Parathyroid adenoma (tissue), 2 donors: ENCODE results near the gene MRS2.
"Not testable (repeated sequence)": the region's sequence is repeated elsewhere in the genome, so short reads cannot be mapped to it uniquely, and the experiment has no call there.

Experiments used
- H2AFZ ChIP-seq: fragments of 300-600 bp; sonication (generic); one replicate; pipeline ENCODE4 v1.7.0; 2017; ENCODE audit warnings: antibody characterized with exemption, mild to moderate bottlenecking
- H3K27ac ChIP-seq: fragments of 300-600 bp; sonication (generic); one replicate; pipeline ENCODE4 v1.7.0; 2017
- H3K27me3 ChIP-seq: fragments of 300-600 bp; sonication (generic); one replicate; pipeline ENCODE4 v1.7.0; 2017; ENCODE audit warnings: low read length; ENCODE audit not compliant: control insufficient read depth, insufficient read depth
- H3K36me3 ChIP-seq: fragments of 300-600 bp; sonication (generic); one replicate; pipeline ENCODE4 v1.7.0; 2017; ENCODE audit warnings: low read length; ENCODE audit not compliant: control insufficient read depth, insufficient read depth
- H3K4me1 ChIP-seq: fragments of 300-600 bp; sonication (generic); one replicate; pipeline ENCODE4 v1.7.0; 2017; ENCODE audit warnings: control low read depth
- H3K4me2 ChIP-seq: fragments of 300-600 bp; sonication (generic); one replicate; pipeline ENCODE4 v1.7.0; 2017; ENCODE audit warnings: low read length
- H3K4me3 ChIP-seq: fragments of 300-600 bp; sonication (generic); one replicate; pipeline ENCODE4 v1.7.0; 2017; ENCODE audit warnings: low read depth, low read length
- H3K79me2 ChIP-seq: fragments of 300-600 bp; sonication (generic); one replicate; pipeline ENCODE4 v1.7.0; 2017; ENCODE audit warnings: control low read depth
- H3K9ac ChIP-seq: fragments of 300-600 bp; sonication (generic); one replicate; pipeline ENCODE4 v1.7.0; 2017; ENCODE audit warnings: mild to moderate bottlenecking
- H3K9me3 ChIP-seq: fragments of 300-600 bp; sonication (generic); one replicate; pipeline ENCODE4 v1.7.0; 2017; ENCODE audit warnings: low read length; ENCODE audit not compliant: control insufficient read depth
- TF ChIP-seq, protein P1 (sequence below): fragments of 300-600 bp; sonication (generic); IDR thresholded peaks from one replicate; pipeline ENCODE4 v1.7.0; 2017; ENCODE audit warnings: antibody characterized with exemption, mild to moderate bottlenecking
- donor health status: primary hyperparathyroidism.

The MRS2 gene

DNA sequence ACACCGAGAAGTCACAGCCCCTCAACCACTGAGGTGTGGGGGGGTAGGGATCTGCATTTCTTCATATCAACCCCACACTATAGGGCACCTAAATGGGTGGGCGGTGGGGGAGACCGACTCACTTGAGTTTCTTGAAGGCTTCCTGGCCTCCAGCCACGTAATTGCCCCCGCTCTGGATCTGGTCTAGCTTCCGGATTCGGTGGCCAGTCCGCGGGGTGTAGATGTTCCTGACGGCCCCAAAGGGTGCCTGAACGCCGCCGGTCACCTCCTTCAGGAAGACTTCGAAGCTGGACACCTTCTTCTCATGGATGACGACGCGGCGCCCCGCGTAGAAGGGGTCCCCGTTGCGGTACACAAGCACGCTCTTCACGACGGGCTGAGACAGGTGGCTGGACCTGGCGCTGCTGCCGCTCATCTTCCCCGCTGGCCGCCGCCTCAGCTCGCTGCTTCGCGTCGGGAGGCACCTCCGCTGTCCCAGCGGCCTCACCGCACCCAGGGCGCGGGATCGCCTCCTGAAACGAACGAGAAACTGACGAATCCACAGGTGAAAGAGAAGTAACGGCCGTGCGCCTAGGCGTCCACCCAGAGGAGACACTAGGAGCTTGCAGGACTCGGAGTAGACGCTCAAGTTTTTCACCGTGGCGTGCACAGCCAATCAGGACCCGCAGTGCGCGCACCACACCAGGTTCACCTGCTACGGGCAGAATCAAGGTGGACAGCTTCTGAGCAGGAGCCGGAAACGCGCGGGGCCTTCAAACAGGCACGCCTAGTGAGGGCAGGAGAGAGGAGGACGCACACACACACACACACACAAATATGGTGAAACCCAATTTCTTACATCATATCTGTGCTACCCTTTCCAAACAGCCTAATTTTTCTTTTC is 45.2 kb upstream of the MRS2 start, which contains the start of gene DCDC2:
DCDC2 (minus strand) TSS at position 724 of the 883 bp plus-strand sequence; CDS start at position 415, 309 bp downstream.
- Histone ChIP-seq H3K79me2 (no peaks in the 10 kb centered on the region), H3K4me1 (peaks cover 6% of the 10 kb centered on the region), H3K27me3 (no peaks in the 10 kb centered on the region), H2AFZ (peak within 1 kb of the TSS; percentile 84), H3K4me2 (peak within 1 kb of the TSS; percentile 77), H3K9ac (peak within 1 kb of the TSS; percentile 33), H3K9me3 (no peaks in the 10 kb centered on the region), H3K27ac (peak within 1 kb of the TSS; percentile 70), H3K36me3 (no peaks in the 10 kb centered on the region), H3K4me3 (peak within 1 kb of the TSS; percentile 74)
- TF ChIP-seq, protein P1, sequence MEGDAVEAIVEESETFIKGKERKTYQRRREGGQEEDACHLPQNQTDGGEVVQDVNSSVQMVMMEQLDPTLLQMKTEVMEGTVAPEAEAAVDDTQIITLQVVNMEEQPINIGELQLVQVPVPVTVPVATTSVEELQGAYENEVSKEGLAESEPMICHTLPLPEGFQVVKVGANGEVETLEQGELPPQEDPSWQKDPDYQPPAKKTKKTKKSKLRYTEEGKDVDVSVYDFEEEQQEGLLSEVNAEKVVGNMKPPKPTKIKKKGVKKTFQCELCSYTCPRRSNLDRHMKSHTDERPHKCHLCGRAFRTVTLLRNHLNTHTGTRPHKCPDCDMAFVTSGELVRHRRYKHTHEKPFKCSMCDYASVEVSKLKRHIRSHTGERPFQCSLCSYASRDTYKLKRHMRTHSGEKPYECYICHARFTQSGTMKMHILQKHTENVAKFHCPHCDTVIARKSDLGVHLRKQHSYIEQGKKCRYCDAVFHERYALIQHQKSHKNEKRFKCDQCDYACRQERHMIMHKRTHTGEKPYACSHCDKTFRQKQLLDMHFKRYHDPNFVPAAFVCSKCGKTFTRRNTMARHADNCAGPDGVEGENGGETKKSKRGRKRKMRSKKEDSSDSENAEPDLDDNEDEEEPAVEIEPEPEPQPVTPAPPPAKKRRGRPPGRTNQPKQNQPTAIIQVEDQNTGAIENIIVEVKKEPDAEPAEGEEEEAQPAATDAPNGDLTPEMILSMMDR: peak; percentile 15

DNA sequence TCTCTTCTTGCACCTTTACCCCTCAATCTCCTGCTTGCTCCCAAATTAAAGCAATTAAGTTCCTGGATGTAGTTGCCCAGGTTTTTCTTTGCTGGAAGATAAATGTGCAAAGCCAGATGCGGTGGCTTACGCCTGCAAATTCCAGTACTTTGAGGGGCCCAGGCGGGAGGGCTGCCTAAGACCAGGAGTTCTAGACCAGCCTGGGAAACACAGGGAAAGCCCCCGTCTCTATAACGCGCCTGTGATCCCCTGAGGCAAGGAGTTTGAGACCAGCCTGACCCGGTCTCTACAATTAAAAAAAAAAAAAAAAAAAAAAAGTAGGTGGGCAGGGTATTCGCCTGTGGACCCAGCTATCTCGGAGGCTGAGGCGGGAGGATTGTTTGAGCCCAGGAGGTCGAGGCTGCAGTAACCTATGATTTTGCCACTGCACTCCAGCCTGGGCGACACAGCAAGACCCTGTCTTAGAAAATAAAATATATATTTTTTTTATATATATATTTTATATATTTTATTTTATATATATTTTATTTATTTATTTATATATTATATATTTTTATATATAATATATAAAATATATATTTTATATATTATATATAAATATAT is 44.4 kb upstream of the MRS2 start:
- Histone ChIP-seq H3K4me3 (peak overlapping the region; percentile 74), H3K36me3 (no peaks in the 10 kb centered on the region), H3K79me2 (no peaks in the 10 kb centered on the region), H3K27me3 (no peaks in the 10 kb centered on the region), H3K9ac (peak overlapping the region; percentile 33), H3K4me1 (peaks cover 6% of the 10 kb centered on the region), H3K4me2 (peak overlapping the region; percentile 77), H2AFZ (peak overlapping the region; percentile 84), H3K9me3 (no peaks in the 10 kb centered on the region), H3K27ac (peak overlapping the region; percentile 70)
- TF ChIP-seq, protein P1: no peak

DNA sequence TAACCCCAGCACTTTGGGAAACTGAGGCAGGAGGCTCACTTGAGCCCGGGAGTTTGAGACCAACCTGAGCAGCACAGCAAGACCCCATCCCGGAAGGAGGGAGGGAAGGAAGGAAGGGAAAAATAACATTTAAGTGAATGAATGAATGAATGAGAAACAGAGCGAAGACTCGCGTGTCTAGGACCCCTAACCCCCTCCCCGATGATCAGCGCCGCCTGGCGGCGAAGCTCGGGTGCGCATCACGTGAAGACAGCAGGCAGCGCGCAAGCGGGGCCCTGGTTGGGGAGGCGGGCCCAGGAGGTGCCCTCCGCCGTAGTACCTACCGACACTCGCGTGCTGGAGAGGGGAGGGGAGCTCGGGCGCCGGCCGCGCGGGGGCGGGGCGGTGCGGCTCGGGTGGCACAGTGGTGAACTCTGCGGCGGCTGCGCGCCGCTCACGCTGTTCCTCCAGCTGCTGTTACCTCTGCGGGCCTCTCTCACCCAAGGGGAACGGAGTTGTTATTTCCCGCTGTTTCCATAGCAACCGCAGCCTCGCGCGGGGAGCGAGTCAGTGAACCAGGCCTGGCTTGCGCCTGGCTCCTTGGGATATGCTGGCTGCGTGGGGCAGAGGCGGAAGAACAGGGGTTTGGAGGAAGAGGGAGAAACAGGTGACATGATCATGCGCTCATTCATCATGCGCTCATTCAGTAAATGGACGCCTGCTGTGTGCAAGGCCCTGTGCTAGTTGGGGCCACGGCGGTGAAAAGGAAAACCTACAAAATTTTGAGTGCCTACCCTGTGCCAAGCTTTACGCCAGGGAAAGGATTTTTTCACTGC is 42.9 kb upstream of the MRS2 start:
- Histone ChIP-seq H3K36me3 (no peaks in the 10 kb centered on the region), H2AFZ (peak overlapping the region; percentile 93), H3K79me2 (no peaks in the 10 kb centered on the region), H3K27ac (peak overlapping the region; percentile 94), H3K9ac (peak overlapping the region; percentile 11), H3K9me3 (no peaks in the 10 kb centered on the region), H3K4me2 (peak overlapping the region; percentile 68), H3K27me3 (no peaks in the 10 kb centered on the region), H3K4me3 (peak overlapping the region; percentile 55), H3K4me1 (peaks cover 6% of the 10 kb centered on the region)
- TF ChIP-seq, protein P1: peak; percentile 97

DNA sequence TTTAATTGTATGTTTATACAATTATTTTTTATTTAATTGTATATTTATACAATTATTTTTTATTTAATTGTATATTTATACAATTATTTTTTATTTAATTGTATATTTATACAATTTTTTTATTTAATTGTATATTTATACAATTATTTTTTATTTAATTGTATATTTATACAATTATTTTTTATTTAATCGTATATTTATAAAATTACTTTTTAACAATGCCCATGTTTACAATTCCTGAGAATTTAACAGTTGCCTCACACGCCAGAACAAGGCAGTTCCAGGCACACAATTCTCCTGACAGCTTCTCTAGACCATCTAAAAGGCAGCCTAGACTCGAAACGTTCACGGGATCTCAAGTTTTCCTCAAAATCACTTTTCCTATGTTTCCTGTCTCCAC is 40.4 kb upstream of the MRS2 start:
- not testable (repeated sequence) for H3K4me2 ChIP-seq, H3K4me1 ChIP-seq, H3K4me3 ChIP-seq, H3K27ac ChIP-seq, H3K79me2 ChIP-seq, H3K9ac ChIP-seq, H3K9me3 ChIP-seq, H3K36me3 ChIP-seq, H3K27me3 ChIP-seq
- peak overlapping the region; percentile 33 for H2AFZ ChIP-seq

DNA sequence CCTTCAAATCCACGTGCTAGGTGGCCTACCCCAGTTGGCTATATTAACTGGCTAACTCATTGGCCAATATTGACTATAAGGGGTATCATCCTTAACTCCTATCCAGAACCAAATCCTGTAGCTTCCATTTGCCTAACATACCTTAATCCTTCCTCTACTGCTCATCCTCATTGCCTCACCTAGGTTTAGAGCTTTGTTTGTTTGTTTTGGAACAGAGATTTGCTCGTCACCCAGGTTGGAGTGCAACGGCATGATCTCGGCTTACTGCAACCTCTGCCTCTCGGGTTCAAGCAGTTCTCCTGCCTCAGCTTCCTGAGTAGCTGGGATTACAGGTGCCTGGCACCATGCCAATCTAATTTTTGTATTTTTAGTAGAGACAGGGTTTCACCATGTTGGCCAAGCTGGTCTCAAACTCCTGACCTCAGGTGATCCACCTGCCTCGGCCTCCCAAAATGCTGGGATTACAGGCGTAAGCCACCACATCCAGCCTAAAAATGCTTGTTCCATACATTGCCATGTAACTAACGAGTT is 37.6 kb upstream of the MRS2 start:
- not testable (repeated sequence) for H3K4me1 ChIP-seq, H3K36me3 ChIP-seq, H3K27ac ChIP-seq, H3K4me2 ChIP-seq, H3K4me3 ChIP-seq, H2AFZ ChIP-seq, H3K9me3 ChIP-seq, H3K27me3 ChIP-seq, H3K79me2 ChIP-seq, H3K9ac ChIP-seq
